Measurements from ENCODE around the gene FAXDC2. TPM values are rescaled to one million over a fixed set of nuclear protein-coding genes. Genes with fewer than 3 reads are reported as not detected.

FAXDC2 gene
- total RNA-seq, 2 donors from 2014 or later: 22.1 to 24.6 TPM

DNA sequence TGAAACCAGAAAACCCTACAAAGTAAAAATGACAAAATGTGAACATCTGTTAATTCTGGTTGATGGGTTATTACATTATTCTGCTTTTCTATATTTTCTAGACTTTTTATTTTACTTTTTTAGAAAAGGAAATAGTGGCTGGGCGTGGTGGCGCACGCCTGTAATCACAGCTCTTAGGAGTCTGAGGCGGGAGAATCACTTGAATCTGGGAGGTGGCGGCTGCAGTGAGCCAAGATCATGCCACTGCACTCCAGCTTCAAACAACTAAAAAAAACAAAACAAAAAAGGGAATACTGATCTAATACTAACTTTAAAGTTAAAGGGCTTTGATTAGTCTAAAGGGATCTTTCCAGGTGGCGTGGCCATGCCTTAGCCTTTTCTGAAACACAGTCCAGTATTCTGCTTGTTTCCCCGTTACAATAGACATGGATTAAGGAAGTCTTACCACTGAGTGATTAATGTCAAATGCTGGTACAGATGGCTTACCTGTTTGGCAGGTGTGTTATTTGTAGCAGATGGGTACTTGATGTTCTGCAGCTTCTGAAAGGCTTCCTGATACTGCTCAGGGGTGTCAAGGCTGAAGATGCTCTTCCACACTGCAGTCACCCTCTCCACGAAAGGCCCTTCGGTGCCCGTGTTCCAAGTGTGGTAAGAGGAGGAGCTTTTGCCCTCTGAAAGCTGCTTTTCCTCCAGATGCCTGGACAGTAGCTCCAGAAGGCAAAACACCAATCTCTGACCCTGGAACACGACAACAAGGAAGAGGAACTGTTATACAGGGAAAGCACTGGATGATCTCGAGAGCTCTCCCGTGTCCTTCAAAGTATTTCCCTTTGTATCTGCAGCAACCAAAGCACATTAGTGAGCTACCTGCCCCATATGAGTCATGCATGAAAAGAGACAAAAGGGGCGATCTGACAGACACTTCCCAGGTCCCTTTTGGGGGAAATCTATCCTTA, 45.5 kb upstream of the FAXDC2 start:
- H3K36me3 ChIP-seq: peaks cover 79% of the 10 kb centered on the region

DNA sequence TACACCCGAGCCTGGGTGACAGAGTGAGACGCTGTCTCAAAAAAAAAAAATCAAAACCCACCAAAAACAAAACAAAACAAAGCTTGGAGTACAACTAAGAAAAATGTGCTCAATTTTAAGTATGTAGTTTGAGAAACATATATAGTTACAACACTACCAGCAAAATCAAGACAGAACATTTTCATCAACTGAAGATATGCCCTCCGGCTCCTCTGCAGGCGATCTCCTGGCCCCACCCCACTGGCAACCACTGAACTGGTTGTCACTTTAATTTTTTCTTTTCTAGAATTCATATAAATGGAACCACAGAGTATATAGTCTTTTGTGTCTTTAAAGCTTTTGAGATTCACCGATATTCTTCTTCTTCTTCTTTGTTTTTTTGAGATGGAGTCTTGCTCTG, 43.0 kb upstream of the FAXDC2 start:
- Histone ChIP-seq H3K9me3 (no peaks in the 10 kb centered on the region), H3K4me1 (no peaks in the 10 kb centered on the region), H3K4me3 (no peak overlapping the region), H3K36me3 (peaks cover 82% of the 10 kb centered on the region), H3K27me3 (no peaks in the 10 kb centered on the region), H3K27ac (no peak overlapping the region)
- DNase-seq (ENCODE audit: low spot score): no peak
- TF ChIP-seq, protein P1, sequence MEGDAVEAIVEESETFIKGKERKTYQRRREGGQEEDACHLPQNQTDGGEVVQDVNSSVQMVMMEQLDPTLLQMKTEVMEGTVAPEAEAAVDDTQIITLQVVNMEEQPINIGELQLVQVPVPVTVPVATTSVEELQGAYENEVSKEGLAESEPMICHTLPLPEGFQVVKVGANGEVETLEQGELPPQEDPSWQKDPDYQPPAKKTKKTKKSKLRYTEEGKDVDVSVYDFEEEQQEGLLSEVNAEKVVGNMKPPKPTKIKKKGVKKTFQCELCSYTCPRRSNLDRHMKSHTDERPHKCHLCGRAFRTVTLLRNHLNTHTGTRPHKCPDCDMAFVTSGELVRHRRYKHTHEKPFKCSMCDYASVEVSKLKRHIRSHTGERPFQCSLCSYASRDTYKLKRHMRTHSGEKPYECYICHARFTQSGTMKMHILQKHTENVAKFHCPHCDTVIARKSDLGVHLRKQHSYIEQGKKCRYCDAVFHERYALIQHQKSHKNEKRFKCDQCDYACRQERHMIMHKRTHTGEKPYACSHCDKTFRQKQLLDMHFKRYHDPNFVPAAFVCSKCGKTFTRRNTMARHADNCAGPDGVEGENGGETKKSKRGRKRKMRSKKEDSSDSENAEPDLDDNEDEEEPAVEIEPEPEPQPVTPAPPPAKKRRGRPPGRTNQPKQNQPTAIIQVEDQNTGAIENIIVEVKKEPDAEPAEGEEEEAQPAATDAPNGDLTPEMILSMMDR (IDR thresholded peaks at IDR 0.05): no peak

More for the DNA sequence above, 45.5 kb upstream of the FAXDC2 start:
- DNase-seq (ENCODE audit: low spot score): no peak
- Histone ChIP-seq H3K4me1 (no peaks in the 10 kb centered on the region), H3K4me3 (no peak overlapping the region), H3K27ac (no peak overlapping the region), H3K9me3 (no peaks in the 10 kb centered on the region), H3K27me3 (no peaks in the 10 kb centered on the region)
- TF ChIP-seq, protein P1 (IDR thresholded peaks at IDR 0.05): no peak

DNA sequence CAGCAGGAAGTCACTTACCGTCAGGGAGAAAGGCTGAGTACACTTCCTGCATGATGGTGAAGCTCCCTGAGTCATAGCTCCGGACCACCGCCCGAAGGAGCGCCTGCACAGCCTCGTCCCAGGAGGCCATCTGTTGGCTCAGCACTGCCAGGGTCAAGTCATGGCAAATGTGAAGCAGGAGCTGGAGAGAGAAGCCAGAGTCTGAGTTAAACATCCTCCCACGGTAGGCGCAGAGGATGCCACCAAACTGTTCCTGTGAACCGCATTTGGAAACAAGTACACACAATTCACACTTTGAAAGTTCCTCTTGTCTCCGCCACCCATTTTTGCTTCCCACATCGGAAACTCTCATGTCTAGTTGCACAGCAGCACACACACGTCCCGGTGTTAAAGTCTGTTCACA, 42.0 kb upstream of the FAXDC2 start:
- no peak overlapping the region for H3K27ac ChIP-seq
- TF ChIP-seq, protein P1 (IDR thresholded peaks at IDR 0.05): no peak
- H3K9me3 ChIP-seq: no peaks in the 10 kb centered on the region
- no peaks in the 10 kb centered on the region for H3K4me1 ChIP-seq
- no peak overlapping the region for H3K4me3 ChIP-seq
- H3K36me3 ChIP-seq: peaks cover 86% of the 10 kb centered on the region
- no peak for DNase-seq (ENCODE audit: low spot score)
- no peaks in the 10 kb centered on the region for H3K27me3 ChIP-seq

DNA sequence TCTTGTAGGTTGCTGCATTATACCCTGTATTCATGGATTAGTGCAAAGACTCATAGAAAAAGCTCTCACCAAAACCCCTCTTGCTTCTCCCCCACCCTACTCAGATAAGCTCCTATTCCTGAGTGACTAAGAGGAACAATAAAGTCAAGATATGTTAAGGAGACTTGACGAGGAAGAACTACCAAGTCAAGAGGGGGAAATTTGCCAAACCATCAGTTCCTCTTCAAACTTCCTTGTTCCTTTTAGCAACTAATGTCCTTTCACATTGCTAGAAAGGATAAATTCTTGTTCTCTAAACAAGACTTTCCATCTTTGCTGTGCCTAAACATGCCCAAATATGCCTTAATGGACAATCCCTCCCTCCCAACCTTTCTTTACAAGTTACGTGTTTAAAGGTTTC, 35.0 kb upstream of the FAXDC2 start:
- Histone ChIP-seq H3K36me3 (peaks cover 52% of the 10 kb centered on the region), H3K27me3 (no peaks in the 10 kb centered on the region), H3K27ac (no peak overlapping the region), H3K9me3 (peaks cover 4 to 22% of the 10 kb centered on the region in 2 donors), H3K4me3 (no peak overlapping the region), H3K4me1 (no peaks in the 10 kb centered on the region)
- DNase-seq (ENCODE audit: low spot score): no peak
- TF ChIP-seq, protein P1 (IDR thresholded peaks at IDR 0.05): no peak

DNA sequence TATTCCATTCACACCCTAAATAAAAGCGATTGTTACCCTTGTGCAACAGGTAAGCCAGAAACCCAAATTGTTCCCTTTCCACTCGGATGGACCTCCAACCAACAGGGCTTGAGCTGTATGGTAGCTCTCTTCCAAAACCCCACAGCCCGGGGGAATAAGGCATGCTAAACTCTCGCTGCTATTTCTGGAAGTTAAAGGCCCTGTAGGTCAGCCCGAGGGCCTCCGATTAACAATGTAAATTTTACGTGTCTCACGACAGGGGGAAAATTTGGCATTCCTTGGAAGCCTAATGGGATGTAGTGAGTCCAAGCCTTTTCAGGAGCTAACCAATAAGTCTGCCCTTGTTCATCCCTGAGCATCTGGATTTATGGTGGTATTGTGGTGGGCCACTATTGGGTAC, 34.0 kb upstream of the FAXDC2 start:
- TF ChIP-seq, protein P1 (IDR thresholded peaks at IDR 0.05): no peak
- Histone ChIP-seq H3K9me3 (peaks cover 4 to 22% of the 10 kb centered on the region in 2 donors), H3K4me3 (no peak overlapping the region), H3K27ac (no peak overlapping the region), H3K4me1 (no peaks in the 10 kb centered on the region), H3K27me3 (no peaks in the 10 kb centered on the region), H3K36me3 (peaks cover 42% of the 10 kb centered on the region)
- DNase-seq (ENCODE audit: low spot score): no peak

Data from right atrium auricular region (tissue), 2 donors.